Stimulated activated CD8-positive, alpha-beta memory T cell treated with anti-CD3 and anti-CD28 coated beads, Interleukin-7, amount 100 ng/mL, for 24 hours (primary cell): ENCODE data around the gene ZNF846.
"Not testable (repeated sequence)": the region's sequence is repeated elsewhere in the genome, so short reads cannot be mapped to it uniquely, and the experiment has no call there.

ENCODE experiments used
- DNase-seq: peaks from one replicate; pipeline ENCODE4 v3.0.0-alpha.2; 2020; ENCODE audit warnings: low read depth

Gene ZNF846

DNA sequence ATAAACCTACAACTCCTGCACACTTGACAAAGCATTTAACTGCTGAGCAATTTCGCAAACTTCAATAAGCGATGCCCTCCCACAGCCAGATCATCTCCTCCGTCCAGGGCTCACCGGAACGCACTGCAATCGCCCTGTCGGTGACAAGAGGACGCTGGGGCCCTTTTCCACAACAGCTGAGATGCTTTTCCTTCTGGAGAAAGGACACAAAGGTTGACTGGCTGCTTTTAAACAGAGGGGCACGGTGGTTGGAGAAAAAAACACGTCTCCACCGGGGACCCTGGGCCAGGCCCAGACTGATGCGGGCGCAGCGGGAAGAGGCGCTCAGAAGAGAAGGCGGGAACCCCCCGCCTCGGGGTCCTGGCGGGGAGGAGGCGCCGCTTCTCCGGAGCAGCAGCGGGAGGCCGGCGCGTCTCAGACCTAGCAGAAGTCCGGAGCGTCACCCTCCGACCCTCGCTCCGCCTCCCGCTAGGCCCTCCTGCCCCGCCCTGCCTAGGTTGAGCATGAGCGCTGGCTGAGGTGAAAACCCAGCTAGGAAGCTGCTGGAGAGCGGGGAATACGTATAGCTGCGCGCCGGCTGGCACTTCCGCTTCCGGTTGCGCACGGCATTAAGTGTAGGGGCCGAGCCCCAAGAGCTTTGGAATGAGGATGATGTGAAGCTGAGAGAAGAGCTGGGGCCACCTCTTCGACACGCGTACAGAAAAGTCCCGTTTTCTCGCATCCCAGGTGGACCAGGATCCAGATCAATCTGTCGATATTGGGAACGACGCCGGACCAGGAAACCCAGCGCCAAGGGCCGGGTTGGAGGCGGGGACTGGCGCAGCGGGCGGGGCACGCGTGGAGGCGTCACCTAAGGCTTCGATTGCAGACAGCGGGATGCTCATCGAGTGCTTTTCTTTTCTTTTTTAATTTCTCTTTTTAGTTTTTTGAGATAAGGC lies at the start of gene ZNF846:
Gene ZNF846 (minus strand): TSS at position 564 of the 938 bp plus-strand sequence. CDS start 3,788 bp downstream, outside the sequence.
- DNase-seq = peak; percentile 90

DNA sequence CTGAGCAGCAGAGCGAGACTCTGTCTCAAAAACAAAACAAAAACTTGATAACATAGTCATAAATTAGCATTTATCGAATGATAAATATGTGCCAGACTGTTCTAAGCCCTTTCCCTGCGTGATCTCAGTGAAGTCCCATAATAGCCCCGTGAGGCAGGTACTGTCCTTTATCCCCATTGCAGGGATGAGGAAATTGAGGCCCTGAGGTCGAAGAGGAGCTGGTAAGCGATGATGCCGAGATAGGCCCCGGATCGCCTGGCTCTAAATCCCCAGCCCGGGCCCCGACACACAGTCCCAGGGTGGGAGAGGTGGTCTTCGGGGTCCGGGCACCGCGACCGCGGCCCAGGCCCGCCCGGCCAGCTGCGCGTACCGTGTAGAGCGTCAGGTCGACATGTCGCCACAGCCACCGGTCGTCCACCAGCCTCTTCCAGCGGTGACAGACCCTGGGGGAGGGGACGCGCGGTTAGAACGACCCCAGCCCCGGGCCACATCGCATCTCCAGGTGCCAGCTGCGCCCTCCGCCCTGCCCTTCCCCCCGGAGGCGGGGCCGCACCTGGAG lies 49.7 kb upstream of the ZNF846 start:
- DNase-seq = no peak

DNA sequence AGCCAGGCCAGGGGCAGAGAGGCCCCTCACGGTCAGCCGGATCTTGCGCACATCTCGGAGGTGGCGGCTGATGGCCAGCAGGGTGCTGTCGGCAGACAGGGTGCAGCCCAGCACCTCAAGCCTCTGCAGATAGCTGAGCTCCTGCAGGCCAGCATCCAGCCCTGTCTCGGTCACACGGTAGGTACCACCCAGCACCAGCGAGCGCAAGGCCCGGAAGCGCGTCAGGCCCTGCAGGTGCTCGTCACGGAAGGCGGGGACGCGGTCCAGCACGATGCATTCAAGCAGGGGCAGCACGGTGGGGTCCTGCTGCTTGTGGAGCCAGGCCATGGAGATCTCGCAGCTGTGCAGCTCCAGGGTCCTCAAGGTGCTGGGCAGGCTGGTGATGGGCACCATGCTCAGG lies 42.6 kb upstream of the ZNF846 start:
- no peak for DNase-seq

DNA sequence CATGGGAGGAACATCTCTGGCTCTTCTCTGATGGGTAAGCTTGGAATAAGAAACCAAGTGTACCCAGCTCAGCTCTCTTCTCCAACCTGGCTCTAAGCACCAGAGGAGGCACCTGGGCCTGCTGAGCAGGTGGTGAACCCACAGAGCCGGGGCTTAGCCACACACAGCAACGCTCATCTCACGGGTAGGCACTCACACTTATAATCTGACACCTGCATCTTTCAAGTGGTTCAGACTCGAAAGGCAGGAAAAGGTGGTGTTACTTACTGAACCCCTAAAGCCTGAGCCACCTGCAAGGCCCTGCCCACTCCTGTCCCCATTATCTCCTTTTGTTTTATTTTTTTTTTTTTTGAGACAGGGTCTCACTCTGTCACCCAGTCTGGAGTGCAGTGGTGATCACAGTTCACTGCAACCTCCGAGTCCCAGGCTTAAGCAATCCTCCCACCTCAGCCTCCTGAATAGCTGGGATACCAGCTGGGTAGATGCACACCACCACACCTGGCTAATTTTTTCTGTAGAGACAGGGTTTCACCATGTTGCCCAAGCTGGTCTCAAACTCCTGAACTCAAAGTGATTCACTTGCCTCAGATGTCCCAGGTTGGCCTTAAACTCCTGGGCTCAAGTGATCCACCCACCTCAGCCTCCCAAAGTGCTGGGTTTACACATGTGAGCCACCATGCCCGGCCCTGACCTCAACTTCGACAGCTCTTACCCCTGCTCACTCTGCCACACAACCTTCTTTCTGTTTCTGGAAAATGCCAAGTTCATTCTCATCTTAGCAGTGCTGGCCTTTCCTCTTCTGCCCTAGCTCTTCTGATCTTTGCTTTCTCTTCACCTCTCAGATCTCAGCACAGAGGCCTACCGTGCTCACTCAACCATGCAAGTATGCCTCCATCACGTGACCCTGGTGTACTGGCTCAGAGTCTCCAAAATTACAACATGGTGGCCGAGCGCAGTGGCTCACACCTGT lies 40.6 kb upstream of the ZNF846 start:
- no peak for DNase-seq

DNA sequence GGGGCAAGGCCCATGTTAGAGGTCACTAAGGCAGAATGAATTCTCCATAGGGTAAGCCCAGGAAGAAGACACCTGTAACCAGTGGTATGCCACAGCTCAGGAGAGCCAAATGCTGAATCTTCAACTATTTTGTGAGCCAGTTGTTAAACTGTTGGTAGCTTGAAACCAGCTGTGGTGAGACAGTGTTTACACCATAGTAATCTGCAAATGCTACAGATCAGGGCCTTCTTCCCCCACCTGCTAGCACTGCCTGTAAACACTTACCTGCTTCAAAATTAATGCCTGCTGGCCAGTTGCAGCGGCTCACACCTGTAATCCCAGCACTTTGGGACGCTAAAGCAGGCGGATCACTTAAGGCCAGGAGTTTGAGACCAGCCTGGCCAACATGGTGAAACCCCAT lies 38.3 kb upstream of the ZNF846 start:
- DNase-seq = no peak

DNA sequence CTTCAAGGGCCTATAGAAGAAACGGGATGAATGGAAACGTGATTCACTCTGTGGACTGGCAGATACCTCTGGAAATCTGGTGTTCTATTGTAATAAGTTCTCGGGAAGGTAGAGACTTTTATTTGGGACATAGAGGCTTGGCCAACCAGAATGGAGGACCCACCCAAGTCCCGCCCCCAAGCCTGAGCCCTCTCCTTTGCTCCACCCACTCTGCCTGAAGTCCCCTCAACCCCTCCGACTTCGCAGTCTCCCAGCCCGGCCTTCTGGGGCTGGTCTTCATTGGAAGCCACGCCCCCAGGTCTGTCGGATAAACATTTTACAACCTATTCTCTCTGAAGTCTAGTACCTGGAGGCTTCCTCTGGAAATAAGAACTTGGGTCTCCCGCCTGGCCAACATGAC lies 33.4 kb upstream of the ZNF846 start:
- no peak for DNase-seq

DNA sequence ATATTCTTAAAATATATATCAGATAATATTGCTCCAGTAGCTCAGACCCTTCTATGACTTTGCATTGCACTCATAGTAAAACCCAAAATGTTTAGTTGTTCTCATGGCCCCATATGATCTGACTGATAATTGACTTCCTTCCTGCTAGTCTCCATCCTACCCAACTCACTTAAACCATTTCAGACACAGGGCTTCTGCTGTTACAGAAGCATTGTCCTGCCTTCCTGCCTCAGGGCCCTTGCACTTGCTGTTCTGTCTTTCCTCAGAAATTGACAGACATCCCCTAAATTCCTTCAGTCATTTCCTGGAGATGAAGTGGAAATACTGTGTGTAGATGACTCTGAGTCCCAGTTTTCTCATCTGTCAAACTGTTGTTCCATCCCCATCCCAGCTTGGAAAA lies 30.6 kb upstream of the ZNF846 start:
- DNase-seq = no peak

DNA sequence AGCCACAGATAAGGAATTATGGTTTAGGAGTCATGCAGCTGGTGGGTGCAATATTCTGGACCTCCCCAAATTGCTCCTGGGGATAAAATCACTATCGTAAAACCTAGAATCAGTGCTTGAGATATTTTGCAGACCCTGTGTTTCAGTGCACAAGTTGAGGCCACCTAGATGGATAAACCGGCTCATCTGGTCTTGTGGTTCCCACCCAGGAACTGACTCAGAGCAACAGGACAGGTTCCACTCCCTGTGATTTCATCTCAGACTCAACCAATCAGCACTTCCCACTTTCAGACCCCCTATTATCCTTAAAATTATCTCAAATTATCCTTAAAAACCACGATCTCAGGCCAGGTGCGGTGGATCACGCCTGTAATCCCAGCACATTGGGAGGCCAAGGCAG lies 29.3 kb upstream of the ZNF846 start:
- DNase-seq = no peak

DNA sequence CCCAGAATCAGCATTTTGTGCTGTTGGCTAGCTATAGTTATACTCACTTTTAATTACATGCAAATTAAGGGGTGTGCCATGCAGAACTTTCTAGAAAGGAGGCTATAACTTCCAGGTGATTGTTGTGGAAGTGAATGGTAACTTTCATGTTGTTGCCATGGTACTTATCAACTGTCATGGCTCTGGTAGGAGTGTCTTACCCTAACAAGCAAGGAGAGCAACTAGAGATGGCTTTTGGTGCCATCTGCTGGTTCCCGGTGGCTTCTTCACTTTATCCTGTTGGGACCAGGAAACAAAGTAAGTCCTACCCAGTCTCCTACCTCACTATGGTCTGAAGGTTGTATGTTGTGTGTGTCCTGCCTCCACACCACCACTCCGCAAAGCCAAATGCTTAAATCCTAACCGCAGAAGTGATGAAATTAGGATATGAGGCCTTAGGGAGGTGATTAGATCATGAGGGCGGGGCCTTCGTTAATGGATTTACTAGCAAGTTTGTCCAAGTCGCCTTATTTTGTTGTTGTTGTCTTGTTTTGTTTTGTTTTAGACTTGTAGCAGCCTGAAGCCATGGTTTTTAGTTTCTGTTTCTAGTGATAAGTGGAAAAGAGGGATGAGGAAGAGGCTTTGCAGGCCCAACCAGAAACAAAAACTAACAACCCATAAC lies 27.7 kb upstream of the ZNF846 start:
- peak; percentile 58 for DNase-seq

DNA sequence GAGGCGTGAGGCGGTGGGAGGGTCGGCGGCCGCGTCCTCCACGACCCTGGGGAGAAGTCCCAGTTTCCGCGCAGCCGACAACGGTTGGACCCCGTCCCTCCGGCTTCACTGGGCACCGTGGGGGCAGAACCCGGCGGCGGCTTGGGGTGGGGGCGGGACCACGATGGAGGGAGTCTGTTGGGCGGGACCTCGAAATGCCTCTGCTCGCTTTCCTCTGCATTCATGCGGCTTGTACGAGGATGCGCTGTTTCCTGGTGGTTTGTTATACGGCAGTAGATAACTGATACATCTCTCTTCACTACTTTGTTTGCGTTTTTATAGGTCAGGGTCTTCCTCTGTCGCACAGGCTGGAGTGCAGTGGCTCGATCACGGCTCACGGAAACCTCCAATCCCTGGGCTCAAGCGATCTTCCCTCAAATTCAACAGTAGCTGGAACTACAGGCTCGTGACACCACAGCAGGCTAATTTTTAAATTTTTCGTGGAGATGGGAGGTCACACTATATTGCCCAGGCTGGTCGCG lies 24.6 kb upstream of the ZNF846 start:
- DNase-seq = peak; percentile 35

DNA sequence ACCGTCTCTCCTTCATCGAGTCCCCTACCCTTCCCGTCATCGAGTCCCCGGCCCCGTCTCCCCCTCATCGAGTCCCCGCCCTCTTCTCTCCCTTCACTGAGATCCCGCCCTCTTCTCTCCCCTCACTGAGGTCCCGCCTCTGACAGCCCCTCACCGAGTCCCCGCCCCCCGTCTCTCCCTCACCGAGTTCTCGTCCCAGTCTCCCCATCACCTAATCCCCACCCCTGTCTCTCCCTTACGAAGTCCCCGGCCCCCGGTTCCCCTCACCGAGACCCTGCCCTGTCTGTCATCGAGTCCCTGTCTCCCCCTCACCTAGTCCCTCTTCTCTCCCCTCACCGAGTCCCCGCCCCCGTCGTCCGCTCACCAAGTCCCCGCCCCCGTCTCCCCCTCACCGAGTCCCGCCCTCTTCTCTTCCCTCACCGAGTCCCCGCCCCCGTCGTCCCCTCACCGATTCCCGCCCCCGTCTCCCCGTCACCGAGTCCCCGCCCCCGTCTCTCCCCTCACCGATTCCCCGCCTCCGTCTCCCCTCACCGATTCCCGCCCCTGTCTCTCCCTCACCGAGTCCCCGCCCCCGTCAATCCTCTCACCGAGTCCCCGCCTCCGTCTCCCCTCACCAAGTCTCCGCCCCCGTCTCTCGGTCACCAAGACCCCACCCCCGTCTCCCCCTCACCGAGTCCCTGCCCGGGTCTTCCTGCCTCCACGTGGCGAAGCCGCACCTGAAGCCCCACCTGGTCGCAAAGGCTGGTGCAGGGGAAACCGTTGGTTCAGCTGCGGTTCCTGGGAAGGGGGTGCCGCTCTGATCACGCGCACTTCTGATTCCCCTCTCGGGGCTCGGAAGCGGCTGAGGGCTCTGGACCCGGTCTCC lies 23.9 kb upstream of the ZNF846 start:
- DNase-seq = peak; percentile 82

DNA sequence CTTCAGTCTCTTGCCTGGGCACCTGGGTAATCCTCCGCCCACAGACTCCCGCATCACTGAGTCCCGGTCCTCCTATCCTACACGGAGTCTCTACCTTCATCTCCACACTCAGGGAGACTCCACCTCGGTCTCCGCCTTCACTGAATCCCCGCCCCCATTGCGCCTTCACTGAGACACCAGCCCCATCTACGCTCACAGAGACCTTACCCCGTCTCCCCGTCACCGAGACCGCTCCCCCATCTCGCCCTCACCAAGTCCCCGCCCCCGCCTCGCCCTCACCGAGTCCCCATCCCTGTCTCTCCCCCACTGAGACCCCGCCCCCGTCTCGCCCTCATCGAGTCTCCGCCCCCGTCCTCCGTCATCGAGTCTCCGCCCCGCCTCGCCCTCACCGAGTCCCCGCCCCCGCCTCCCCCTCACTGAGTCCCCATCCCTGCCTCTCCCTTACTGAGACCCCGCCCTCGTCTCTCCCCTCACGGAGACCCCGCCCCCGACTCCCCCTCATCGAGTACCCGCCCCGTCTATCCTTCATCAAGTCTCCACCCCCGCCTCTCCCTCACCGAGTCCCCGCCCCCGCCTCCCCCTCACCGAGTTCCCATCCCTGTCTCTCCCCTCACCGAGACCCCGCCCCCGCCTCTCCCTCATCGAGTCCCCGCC lies 23.1 kb upstream of the ZNF846 start:
- peak; percentile 87 for DNase-seq

DNA sequence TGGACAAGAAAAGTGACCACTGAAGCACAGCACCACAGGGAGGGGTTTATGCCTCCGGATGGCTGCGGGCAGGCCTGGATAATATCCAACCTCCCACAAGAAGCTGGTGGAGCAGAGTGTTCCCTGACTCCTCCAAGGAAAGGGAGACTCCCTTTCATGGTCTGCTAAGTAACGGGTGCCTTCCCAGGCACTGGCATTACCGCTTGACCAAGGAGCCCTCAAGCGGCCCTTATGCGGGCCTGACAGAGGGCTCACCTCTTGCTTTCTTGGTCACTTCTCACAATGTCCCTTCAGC lies 22.5 kb upstream of the ZNF846 start:
- DNase-seq = not testable (repeated sequence)

DNA sequence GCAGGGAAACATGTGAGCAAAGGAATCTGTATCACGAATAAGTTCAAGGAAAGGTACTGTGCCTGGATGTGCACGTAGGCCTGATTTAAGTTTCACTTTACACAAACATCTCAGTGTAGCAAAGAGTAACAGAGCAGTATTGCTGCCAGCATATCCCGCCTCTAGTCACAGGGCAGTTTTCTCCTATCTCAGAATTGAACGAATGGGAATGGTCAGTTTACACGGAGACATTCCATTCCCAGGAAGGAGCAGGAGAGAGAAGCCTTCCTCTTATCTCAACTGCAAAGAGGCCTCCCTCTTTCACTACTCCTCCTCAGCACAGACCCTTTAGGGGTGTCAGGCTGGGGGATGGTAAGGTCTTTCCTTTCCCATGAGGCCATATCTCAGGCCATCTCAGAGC lies 21.0 kb upstream of the ZNF846 start:
- DNase-seq = not testable (repeated sequence)

DNA sequence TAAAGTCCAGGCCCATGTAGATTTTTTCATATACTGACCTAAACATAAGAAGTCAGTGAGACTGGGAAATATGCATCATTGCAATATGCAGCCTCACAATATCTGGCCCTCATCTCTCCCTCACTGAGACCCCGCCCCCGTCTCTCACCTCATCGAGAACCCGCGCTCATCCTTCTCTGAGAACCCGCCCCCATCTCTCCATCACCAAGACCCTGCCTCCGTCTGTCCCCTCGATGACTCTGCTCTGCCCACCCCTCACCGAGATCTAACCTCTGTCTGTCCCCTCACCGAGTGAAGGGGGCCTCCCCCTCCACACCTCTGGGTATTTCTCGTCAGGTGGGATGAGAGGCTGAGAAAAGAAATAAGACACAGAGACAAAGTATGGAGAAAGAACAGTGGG lies 20.5 kb upstream of the ZNF846 start:
- no peak for DNase-seq

DNA sequence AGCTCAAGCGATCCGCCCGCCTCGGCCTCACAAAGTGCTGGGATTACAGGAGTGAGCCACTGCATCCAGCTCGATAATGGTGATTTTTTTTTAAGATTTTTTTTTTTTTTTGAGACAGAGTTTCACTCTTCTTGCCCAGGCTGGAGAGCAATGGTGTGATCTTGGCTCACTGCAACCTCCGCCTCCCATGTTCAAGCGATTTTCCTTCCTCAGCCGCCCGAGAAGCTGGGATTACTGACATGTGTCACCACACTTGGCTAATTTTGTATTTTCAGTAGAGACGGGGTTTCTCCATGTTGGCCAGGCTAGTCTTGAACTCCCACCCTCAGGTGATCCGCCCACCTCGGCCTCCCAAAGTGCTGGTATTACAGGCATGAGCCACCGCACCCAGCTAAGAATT lies 20.1 kb upstream of the ZNF846 start:
- DNase-seq = not testable (repeated sequence)

DNA sequence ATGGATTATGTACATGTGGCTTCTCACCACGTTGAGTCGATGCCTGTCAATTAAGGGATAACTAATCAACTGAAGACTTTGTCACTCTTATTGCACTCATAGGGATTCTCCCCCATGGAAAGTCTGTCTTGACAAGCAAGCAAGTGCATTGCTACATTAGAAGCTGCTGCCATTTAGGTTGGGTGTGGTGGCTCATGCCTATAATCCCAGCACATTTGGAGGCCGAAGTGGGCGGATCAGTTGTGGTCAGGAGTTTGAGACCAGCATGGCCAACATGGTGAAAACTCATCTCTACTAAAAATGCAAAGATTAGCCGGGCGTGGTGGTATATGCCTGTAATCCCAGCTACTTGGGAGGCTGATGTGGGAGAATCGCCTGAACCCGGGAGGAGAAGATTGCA lies 18.3 kb upstream of the ZNF846 start:
- DNase-seq = no peak

DNA sequence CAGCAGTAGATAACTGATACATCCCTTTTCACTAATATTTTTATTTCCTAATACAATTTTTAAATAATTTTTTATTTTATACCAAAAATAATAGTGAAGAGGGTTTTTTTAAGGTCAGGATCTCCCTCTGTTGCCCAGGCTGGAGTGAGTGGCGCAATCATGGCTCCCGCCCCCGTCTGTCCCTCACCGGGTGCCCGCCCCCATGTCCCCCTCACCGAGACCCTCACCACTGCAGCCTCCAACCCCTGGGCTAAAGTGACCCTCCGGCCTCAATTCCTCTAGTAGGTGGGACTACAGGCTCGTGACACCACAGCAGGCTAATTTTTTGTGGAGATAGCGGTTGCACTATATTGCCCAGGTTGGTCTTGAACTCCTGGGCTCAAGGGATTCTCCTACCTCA lies 17.8 kb upstream of the ZNF846 start:
- DNase-seq = no peak

DNA sequence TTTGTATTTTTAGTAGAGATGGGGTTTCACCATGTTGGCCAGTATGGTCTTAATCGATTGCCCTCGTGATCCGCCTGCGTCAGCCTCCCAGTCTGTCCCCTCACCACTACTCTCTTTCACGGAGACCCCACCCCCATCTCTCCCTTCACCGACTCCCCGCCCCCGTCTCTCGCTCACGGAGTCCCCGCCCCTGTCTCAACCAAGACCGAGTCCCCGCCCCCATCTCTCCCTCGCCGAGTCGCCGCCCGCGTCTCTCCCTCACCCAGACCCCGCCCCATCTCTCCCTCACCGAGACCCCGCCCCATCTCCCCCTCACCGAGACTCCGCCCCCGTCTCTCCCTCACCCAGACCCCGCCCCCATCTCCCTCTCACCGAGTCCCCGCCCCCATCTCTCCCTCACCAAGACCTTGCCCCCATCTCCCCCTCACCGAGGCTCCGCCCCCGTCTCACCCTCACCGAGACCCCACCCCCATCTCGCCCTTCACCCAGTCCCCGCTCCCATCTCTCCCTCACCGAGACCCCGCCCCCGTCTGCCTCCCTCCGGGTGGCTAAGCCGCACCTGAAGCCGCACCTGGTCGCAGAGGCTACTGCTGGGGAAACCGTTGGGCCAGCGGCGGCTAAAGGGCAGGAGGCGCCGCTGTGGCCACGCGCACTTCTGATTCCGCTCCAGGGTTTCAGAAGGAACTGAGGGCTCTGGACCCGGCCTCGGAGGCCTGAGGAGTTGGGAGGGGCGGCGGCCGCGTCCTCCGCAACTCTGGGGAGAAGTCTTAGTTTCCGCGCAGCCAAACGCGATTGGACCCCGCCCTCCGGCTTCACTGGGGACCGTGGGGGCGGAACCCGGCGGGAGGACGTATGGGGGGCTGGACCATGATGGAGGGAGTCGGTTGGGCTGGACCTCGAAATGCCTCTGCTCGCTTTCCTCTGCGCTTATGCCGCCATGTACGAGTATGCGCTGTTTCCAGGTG lies 17.1 kb upstream of the ZNF846 start:
- peak; percentile 95 for DNase-seq
